Suppressor macrophage (primary cell): ENCODE data around the gene NUP205.
"Not testable (repeated sequence)": the region's sequence is repeated elsewhere in the genome, so short reads cannot be mapped to it uniquely, and the experiment has no call there.

Experiments used
- DNase-seq, 4 experiments: peaks; one replicate each; pipeline ENCODE4 v3.0.0-alpha.2; 2020 to 2022

Gene NUP205

DNA sequence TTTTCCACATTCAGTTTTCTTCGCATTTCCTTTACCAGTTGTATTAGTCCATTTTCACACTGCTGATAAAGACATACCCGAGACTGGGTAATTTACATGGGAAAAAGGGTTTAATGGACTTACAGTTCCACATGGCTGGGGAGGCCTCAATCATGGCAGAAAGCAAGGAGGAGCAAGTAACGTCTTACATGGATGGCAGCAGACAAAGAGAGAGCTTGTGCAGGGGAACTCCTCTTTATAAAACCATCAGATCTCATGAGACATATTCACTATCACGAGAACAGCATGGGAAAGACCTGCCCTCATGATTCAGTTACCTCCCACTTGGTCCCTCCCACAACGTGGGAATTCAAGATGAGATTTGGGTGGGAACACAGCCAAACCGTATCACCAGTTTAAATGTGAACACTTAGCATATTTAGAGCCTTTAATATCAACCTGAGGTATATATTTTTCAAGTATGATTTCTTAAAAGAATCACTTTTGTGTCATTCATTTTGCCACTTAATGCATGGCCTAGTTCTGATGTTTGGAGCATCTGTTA lies 111.2 kb downstream of the NUP205 start:
- DNase-seq: not testable (repeated sequence)

DNA sequence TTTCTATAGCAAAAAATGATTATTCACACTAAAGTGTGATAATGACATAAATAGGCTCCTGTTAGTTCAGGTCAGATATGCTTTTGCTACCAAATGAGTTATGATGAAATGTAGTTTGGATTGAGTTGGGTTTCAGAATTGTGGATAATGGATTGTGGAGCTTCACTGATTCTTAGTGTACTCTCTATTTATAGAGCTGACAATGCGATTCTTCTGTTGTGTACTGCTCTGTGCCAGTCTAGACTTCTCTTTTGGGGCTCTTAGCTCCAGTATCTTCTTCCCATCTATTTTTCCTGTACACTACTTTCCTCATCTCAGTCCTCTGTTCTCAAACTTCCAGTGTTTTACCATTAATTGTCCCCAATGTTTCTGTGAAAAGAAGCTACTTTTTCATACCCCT lies 112.1 kb downstream of the NUP205 start:
- no peak for DNase-seq

DNA sequence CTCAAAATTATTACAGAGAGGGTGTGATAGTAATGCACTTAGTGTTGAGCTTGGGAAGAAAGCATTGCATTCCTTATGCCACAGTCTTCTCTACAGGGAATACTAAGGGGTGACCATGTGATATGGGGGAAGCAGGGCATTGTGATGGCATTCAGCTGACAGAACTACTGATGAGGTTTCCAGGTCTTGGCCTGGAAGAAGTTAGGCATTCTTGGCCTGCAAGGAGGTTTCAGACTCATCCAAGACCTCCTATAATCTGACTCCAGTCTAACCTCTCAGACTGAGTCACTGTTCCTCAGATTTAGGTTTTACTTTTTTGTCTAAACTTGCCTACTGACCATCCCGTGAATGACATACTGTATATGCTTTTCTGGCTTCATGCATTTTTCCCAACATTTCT lies 112.5 kb downstream of the NUP205 start:
- DNase-seq: peak in 1 of 4 experiments; percentile 6

DNA sequence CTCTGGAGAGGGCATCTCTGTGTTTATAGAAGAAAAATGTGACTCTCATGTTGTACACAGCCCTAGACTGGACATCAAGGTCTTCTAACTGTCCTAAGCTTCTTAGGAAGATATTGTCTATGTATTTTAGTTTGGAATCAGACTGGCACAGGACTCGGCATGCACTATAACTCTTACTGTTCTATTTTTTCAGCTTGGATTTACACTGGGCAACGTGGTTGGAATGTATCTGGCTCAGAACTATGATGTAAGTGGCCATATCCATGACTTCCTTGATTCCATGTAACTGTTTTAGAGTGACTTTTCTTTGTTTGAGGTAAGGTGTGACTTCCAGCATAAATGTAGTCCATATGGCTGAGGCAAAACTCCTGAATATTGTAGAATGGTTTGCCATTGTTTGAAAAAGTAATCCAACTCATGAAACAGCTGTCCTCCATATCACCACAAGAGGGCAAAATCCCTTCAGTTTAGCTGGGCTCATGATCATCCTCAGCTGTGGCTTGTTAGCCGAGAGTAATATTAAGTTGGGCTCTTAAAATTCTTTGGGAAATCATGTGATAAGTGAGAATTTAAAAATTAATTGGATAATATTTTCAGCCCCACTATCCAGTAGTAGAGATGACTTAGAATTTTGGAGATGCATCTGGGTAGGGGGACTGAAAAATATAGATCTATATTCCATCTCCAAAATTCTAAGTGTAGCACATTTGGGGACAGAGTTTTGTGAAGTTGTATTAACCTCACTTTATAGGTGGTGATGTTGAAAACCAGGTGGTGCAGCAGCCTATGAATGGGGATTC lies 115.0 kb downstream of the NUP205 start:
- peak; percentile 26 to 51 (median 40) for DNase-seq

DNA sequence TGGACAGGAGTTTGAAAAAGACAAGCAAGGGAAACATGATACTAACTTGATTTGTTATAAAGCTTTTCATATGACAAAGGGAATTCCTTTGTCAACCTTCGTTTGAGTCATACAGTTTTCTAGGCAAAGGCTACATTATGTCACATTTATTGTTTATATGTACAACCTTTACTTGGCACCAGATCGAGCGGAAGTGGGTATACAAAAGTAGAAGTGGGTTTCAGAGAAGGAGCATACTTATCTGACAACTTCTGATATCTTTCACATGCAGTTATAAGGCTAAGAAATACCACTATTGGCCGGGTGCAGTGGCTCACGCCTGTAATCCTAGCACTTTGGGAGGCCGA lies 115.6 kb downstream of the NUP205 start:
- DNase-seq: no peak

DNA sequence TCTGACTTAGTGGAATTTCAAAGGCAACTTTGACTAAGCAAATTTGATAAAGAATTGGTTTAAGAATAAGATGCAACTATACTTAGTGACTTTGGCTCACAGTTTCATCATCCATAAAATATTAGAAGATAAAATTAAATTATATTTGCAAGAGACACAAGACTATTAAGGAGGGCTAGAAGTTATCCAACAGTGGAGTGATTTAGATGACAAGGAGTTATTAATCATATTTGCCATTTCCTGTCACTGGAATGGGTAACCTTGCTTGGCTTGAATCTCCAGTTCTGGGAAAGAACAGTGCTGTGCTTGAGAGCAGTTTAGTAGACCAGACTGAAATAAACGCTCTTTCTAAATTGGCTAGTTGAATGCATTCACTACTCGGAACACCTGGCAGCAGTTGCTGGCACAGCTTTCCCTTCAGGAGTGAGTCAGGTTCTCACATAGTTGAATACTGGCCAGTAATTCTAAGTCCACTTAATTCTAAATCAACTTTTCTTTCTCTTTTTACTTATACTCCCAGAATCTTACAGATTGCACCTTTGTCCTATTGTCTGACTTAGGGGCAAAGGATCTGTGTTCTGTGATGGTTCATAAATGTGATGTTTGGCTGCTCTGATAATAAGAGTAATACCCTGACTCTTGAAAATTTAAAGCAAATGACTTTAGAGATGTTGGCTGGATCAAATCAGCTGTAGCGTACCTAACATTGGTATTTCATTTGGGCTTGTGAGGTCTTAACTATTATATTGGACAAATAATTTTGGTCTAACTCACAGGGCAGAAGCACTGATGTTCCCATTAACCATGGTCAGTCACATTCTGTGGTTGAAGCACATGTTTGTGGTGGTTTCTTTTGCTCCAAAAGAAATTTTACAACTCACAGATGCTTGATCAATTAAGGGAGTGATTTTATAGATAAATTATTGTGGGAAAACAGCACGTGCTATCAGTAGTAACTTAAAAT lies 121.2 kb downstream of the NUP205 start:
- no peak for DNase-seq

DNA sequence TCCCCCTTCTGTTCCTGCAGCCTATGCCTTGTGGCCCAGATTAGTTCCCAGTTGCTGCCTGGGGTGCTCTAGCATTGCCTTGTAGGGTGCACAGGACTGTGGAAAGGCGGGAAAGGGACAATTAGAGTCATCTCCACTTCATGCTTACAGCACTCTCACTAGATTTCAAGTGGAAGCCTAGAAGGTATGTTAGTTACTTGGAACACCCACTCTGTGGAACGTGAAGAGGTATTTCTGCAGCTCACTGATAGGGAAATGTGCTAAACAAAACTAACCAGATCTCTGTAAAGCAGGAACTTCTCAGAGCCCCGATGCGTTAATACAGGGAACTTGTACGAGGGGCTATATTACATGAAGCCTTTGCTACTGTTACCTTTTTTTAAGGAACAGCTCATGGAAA lies 124.0 kb downstream of the NUP205 start:
- DNase-seq: no peak

DNA sequence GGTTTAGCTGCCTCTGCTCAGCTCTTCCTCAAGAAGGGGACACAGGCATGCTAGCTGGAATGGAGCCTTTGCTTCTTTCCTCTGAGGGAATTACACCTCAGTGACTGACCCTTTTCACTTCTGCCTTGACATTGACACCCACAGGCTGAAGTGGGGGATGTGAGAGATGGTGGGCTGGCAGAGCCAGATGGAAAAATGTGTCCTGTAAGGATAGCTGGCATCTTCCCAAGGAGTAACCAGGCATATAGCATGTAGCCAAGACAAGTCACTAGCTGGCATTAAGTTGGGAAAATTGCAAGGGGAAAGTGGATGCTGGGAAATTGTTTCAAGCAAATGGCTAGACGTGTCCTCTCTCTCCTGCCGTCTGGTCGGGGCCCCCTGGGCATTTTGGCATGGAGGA lies 124.5 kb downstream of the NUP205 start:
- DNase-seq: no peak

DNA sequence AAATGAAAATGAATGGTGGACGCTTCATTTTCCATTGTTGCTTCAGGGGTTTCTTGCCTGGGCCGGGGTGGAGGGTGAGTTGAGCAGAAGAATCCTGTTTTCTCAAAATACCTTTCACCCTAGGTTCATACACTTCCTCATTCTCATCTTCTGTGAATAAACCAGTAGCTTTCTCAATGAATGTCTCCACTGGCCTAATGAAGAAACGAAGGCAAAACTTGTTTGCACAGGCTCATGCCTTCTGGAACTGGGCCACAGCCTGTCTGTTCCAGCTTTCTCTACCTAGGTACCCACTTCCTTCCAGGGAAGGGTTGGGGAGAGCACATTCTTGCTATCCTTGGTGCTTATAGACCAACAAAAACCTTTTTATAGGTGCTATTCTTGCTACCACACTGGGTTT lies 125.9 kb downstream of the NUP205 start:
- no peak for DNase-seq

DNA sequence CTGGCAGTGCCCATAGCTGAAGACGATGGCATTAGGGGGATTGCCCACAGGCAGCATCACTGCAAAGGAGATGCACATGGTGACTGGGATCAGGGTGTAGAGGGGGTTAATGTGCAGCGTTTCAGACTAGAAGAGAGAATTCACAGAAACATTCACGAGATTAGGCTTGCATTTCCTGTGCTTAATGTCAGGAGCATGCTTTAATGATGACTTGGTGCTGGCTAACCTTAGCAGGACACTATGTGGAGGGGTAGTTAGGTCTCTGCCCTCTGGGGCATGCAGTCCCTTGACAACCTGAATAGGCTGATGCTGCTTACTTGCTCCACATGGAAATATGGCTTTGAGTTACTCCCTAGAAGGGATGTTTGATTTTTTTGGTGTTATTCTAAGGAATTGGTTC lies 126.4 kb downstream of the NUP205 start:
- DNase-seq: no peak

DNA sequence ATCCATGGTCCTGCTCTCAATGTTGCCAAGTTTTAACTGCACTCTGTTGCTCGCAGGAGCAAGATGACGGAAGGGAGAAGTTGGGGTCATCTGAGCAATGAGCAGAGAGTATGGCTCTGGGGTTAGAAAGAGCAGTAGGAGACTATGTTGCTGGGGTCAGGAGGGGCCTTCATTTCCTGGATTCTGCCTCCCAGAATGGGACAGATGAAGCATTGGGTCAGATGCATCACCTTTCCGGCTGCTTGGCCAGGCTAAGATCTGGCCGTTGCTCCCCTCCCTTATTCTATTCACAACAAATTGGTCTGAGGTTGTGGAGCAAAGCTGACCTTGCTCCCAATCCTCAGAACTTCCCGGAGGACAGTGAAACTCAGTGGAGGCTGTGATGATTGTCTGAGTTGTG lies 127.0 kb downstream of the NUP205 start:
- no peak for DNase-seq

DNA sequence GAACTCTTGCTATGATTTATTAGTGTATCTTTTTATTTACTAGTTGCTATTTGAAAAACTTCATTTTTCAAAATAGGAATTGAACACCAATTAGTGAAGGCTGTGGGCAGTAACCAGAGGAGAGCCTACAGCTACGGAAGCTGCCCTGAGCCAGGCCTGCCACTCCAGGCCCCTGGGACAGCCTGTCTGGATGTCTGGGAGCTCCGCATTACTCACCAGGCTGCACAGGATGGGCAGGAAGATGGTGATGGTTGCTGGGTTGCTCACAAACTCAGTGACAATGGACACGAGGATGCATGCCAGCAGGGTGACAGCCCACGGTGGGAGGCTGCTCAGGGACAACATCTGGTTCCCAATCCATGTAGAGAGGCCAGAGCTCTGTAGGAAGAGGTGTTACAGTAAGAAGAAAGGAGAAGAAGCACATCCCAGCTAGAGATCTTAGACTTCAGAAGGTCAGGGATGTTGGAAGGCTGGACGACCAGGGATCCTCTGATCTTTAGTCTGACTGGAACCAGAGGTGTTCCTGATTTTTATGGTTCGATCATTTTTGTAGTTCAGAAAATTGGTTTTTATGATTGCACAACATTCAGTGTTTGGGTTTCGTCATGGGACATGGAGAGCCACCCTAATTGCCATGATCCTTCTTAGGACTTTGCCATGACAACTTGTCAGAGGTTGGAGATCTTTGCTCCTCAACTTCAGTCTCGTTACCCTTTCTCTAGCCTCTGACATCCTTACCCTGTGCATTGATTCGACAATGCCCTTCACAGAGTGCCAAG lies 127.8 kb downstream of the NUP205 start:
- no peak for DNase-seq

DNA sequence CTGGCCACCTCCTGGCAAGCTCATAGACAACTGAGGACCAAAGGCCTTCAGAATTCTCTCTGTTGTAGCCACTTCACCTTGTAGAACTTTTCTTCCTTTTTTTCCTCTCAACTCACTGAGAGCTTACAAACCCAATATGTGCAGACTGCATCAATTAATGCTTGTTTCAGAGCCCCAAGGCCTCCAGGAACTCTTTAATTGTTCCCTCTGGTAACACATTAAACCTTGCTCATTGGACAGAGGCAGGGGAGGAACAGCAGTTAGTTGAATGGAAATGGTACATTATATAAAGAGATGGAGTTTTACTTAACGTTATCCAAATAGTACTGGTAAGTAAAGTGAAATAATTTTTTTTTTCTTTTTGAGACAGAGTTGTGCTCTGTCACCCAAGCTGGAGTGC lies 129.7 kb downstream of the NUP205 start:
- no peak for DNase-seq

DNA sequence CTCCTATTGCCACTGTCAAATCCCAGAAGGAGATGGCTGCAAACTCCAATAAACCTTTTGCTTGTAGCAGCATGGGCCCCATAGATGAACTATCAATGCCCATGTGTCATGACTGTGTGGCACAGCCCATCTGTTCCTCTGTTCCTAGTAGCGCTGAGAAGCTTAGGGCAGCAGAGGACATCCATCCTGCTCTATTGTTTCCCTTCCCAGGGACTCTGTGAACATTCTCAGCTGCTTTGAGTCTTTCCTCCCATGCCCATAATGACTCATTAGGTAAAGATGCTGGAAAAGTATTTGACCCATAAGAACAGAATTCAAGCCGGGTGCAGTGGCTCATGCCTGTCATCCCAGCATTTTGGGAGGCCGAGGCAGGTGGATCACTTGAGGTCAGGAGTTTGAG lies 132.8 kb downstream of the NUP205 start:
- no peak for DNase-seq

DNA sequence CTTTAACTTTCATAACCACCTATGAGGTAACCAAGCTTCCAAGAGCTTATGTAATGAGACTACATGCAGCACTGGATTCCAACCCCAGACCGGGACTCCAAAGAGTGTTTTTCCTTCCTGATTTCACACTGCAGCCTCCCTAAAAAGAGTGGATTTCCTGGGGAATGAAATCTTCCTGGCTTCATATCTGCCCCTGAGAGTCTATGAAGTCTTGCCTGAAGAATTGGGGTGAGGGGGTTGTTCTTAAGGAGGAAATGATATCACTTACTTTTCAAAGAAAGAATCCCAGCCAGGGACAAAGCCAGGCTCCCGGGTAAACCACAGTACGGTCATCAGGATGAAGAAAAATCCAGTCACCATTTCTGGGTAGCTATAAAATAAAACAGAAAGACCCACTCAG lies 134.3 kb downstream of the NUP205 start:
- peak in 1 of 4 experiments; percentile 12 for DNase-seq

DNA sequence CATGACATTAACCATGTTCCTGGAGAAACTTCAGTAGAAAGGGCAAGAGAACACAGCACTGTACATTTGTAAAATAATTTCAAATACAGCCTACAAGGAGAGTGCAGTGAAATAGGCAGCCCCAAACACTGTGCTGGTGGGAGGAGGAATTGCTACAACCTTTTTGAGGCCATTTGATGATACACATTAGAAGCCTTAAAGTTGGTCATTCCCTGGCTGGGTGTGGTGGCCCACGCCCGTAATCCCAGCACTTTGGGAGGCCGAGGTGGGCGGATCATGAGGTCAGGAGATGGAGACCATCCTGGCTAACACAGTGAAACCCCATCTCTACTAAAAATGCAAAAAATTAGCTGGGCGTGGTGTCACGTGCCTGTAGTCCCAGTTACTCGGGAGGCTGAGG lies 134.9 kb downstream of the NUP205 start:
- DNase-seq: not testable (repeated sequence)

DNA sequence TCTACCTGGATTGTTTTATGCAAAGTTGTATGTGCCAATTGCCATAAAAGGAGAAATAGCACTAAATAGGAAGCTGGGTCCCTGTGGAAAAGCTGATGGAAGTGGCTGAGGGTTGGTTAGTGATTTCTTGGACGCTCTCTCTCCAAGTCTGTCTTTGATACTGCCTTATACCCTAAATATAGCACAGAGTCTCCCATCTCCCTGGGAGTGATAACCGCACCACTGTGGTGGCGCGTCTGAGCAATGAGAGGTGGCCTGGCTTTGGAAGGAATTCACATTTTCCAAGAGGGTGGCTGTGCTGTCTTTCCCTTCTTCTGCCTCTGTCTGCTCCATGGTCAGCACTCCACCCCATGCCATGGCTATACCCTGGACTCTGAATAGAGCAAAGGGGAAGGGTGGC lies 135.8 kb downstream of the NUP205 start:
- no peak for DNase-seq

DNA sequence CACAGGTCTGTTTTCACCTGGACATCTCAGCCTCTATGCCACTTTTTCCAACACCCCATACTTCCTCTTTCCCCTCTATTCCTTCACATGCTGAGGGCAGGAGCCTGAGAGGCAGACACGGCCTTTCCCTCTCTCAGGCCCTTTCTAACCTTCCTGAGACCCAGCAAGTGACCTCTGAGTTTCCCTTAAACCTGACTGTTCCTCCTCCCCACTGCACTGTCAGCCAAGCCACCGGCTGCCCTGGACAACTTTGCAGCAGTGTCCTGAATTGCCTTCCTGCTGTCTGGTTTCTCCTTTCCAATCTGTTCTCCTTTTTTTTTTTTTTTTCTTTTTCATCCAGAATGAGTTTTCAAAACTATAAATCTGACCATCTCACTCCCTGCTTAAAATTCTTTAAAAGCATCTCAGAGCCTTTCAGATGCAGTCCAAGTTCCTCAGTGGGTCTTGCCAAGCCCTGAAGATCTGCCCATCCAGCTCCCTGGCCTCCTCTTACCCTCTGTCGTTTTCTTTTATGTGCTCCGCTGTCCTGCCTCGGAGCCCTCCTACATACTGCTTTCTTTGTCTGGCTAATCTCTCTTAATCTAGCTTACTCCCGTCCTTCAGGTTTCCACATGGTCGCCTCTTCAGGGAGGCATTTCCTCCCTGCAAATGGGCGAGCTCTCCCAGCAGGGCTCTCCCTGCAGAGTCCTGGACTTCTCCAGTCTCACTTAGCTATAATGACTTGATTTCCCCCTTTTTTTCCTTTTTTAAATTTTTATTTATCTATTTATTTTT lies 139.7 kb downstream of the NUP205 start:
- DNase-seq: no peak
